Stimulated activated memory B cell treated with anti-CD40 and anti-IgM and Interleukin-4, amounts not matched to agents 10 μg/mL and 1 μg/mL and 100 μg/mL, for 72 hours (primary cell): Measurements from ENCODE around the gene JAK1.
"Not testable (repeated sequence)": the region's sequence is repeated elsewhere in the genome, so short reads cannot be mapped to it uniquely, and the experiment has no call there.

Experiments
- ATAC-seq: fragments of 150-1000 bp; cut with Tn5 transposase; 2 replicates; pipeline ENCODE4 v1.10.0; 2021
- H3K27ac Mint-ChIP-seq: one replicate; pipeline ENCODE4 v1.8.0; 2022; ENCODE audit warnings: mild to moderate bottlenecking, mixed read lengths
- H3K27me3 Mint-ChIP-seq: one replicate; pipeline ENCODE4 v1.8.0; 2022; ENCODE audit warnings: mixed read lengths
- H3K36me3 Mint-ChIP-seq: one replicate; pipeline ENCODE4 v1.8.0; 2022; ENCODE audit warnings: mixed read lengths
- H3K4me1 Mint-ChIP-seq: one replicate; pipeline ENCODE4 v1.8.0; 2022; ENCODE audit warnings: mixed read lengths
- H3K4me3 Mint-ChIP-seq: one replicate; pipeline ENCODE4 v1.8.0; 2022; ENCODE audit warnings: mild to moderate bottlenecking, moderate library complexity, mixed read lengths
- H3K9me3 Mint-ChIP-seq: one replicate; pipeline ENCODE4 v1.8.0; 2022; ENCODE audit warnings: mixed read lengths

Gene JAK1

DNA sequence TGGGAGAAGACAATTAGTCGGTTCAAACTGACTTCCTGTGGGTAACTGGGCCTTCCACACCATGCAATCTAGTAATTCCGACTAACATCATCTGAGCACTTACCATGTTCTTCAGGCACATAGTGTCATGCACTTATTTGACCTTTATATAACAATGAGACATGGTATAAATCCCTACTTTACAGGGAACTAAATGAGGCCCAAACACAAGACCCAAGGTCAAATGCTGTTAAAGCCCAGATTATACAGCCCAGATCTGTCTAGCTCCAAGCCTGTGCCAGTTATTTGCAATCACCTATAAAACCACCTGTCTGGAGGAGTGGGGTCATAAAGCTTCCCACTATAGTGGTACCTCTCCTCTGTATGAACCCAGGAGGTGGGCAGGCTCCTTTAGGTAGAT is 40.8 kb downstream of the JAK1 start:
- Mint-ChIP-seq H3K36me3 (peaks cover 21% of the 10 kb centered on the region), H3K9me3 (no peaks in the 10 kb centered on the region), H3K4me3 (no peak overlapping the region), H3K4me1 (peaks cover 93% of the 10 kb centered on the region), H3K27ac (no peak overlapping the region), H3K27me3 (no peaks in the 10 kb centered on the region)
- ATAC-seq, result no peak

DNA sequence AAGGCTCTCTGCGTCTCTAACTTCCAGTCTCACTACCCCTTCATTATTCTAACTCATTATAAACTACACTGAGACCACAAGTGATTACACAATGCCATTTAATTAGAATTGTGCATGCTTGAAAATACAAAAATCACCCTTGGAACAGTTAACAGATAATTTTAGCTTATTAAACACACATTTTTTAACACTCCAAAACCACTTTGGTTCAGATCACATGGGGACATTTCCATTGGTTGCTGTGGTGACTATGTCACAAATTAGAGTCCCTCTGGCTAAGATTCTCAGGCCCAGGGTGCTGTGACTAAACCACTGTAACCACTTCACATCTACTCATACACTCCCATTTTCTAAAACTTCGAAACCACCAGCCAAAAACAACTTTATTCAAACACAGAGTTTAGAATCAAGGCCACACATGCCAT is 43.0 kb downstream of the JAK1 start:
- Mint-ChIP-seq H3K4me1 (peaks cover 95% of the 10 kb centered on the region), H3K36me3 (peaks cover 20% of the 10 kb centered on the region), H3K9me3 (no peaks in the 10 kb centered on the region), H3K4me3 (no peak overlapping the region), H3K27me3 (no peaks in the 10 kb centered on the region), H3K27ac (peak overlapping the region; percentile 18)
- ATAC-seq, result no peak

DNA sequence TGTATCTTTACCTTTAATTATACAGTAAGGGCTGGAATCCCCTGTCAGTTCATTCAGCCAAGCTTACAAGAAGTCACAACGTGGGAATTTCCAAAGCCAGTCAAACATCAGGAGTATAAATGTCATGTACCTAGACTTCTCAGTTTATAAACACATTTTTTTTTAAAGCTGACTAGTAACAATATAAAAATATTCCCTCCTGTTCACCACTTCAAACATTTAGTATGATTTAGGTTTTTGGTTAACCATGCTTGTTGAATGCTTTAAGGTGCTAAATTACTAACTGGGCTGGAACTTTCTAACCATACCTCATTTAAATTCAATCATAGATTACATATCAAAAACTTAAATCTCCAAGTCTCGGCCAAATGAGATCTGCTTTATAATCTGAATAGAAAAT is 44.0 kb downstream of the JAK1 start:
- Mint-ChIP-seq H3K9me3 (no peaks in the 10 kb centered on the region), H3K27ac (peak overlapping the region; percentile 18), H3K27me3 (no peaks in the 10 kb centered on the region), H3K4me3 (peak overlapping the region; percentile 12), H3K4me1 (peaks cover 95% of the 10 kb centered on the region), H3K36me3 (peaks cover 20% of the 10 kb centered on the region)
- ATAC-seq, result peak; percentile 36

DNA sequence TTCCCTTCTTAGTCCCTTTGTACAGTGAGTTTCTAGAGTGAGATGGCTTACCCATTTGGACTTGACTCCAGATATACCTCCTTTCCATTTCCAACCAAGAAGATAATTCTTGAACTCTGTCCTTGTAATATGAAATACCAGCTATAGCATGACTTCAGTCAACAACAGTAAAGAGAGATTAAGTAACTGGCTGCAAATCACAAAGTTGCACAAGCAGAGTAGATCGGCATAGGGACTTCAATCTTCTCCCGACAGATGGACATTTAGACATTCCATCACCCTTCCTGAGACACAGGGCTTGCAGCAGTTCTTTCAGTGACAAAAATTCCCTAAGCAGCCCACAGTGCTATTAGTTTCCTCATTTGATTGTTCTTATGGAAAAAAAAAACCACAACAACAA is 44.6 kb downstream of the JAK1 start:
- no peak for ATAC-seq
- H3K27ac Mint-ChIP-seq, result peak overlapping the region; percentile 18

DNA sequence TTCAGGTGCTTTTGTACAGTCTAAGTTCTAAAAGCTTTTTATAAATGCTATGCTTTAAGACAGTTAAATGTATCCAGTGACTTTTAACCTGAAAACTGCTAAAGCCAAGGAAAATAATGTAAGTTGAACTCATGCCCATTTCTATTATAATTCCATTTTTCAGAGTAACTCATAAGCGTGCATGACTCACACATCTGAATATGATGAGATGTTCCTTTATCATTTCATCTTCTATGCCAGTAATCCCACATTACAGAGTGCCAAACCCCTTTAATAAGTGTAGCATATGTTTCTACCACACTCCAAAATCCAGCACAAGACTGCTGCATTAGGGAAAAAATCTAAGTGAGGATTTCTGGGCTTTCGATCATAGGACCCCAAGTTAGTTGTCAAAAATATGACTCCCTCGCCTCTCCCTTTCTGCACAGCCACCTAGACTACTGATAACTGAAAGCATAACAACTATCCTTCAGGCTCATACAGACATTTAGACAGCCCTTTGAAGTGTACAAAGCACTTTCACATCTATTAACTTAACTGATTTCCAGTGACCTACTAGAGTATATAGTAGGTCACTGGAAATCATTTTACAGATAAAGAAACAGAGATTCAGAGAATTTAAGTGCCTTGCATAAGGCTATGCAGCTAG is 45.3 kb downstream of the JAK1 start:
- Mint-ChIP-seq H3K9me3 (no peaks in the 10 kb centered on the region), H3K4me1 (peaks cover 95% of the 10 kb centered on the region), H3K4me3 (no peak overlapping the region), H3K27ac (peak overlapping the region; percentile 18), H3K27me3 (no peaks in the 10 kb centered on the region), H3K36me3 (peaks cover 9% of the 10 kb centered on the region)
- ATAC-seq, result no peak

More for the DNA sequence above, 44.6 kb downstream of the JAK1 start:
- no peaks in the 10 kb centered on the region for H3K27me3 Mint-ChIP-seq
- peaks cover 15% of the 10 kb centered on the region for H3K36me3 Mint-ChIP-seq
- H3K9me3 Mint-ChIP-seq, result no peaks in the 10 kb centered on the region
- peaks cover 95% of the 10 kb centered on the region for H3K4me1 Mint-ChIP-seq
- H3K4me3 Mint-ChIP-seq, result no peak overlapping the region

DNA sequence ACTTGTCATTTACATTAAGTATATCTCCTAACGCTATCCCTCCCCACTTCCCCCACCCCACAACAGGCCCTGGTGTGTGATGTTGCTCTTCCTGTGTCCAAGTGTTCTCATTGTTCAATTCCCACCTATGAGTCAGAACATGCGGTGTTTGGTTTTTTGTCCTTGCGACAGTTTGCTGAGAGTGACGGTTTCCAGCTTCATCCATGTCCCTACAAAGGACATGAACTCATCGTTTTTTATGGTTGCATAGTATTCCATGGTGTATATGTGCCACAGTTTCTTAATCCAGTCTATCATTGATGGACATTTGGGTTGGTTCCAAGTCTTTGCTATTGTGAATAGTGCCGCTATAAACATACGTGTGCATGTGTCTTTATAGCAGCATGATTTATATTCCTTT is 47.2 kb downstream of the JAK1 start:
- H3K27me3 Mint-ChIP-seq, H3K27ac Mint-ChIP-seq, H3K9me3 Mint-ChIP-seq, H3K4me3 Mint-ChIP-seq, H3K36me3 Mint-ChIP-seq, ATAC-seq: not testable (repeated sequence)
- peaks cover 91% of the 10 kb centered on the region for H3K4me1 Mint-ChIP-seq

DNA sequence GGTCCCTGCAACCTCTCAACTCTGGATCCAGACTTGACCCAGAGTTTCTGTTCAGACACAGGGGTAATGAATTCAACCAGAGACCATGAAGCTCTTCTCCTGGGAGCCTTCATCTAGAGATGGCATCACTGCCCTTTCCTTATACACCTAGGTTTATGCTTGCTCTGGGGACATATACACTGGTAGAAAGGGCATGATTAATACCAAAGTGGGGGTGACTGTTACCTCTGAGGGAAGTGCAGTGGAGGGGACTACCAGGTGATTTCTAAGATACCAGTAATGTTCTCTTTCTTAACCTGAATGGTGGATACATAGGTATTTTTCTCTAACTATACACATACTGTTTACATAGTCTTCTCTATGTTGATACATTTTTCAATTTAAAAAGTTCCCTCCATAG is 48.4 kb downstream of the JAK1 start:
- peak overlapping the region; percentile 72 for H3K27ac Mint-ChIP-seq
- no peak overlapping the region for H3K4me3 Mint-ChIP-seq
- no peaks in the 10 kb centered on the region for H3K27me3 Mint-ChIP-seq
- ATAC-seq, result peak; percentile 70
- H3K36me3 Mint-ChIP-seq, result peaks cover 14% of the 10 kb centered on the region
- H3K4me1 Mint-ChIP-seq, result peaks cover 91% of the 10 kb centered on the region
- H3K9me3 Mint-ChIP-seq, result peaks cover 5% of the 10 kb centered on the region

DNA sequence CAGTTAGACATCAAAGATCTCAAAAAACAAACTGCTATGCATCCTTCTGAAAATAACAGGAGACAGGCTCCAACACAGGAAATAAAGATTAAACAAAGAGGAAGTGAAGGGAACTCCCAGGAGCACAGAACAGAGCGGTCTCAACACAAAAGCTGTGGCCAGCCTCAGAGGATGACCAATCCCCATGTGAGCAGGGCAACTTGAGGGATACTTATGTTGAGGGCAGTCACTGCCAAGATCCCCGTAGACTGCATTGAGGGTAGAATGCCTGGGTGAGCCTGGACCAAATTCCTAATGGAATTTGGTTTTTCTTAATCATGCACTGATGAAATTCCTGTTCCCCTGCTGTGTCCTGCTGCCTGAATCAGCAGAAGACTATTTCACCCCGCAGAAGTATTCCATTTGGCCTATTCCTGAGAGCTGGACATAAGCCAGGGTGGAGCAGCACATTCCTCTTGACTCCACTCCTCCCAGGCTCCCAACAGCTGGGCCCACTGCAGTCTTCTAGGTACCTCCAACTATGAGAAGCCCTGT is 49.0 kb downstream of the JAK1 start:
- Mint-ChIP-seq H3K9me3 (peaks cover 5% of the 10 kb centered on the region), H3K27me3 (no peaks in the 10 kb centered on the region), H3K4me3 (peak overlapping the region; percentile 19), H3K36me3 (peaks cover 14% of the 10 kb centered on the region), H3K4me1 (peaks cover 91% of the 10 kb centered on the region), H3K27ac (peak overlapping the region; percentile 72)
- ATAC-seq, result no peak

DNA sequence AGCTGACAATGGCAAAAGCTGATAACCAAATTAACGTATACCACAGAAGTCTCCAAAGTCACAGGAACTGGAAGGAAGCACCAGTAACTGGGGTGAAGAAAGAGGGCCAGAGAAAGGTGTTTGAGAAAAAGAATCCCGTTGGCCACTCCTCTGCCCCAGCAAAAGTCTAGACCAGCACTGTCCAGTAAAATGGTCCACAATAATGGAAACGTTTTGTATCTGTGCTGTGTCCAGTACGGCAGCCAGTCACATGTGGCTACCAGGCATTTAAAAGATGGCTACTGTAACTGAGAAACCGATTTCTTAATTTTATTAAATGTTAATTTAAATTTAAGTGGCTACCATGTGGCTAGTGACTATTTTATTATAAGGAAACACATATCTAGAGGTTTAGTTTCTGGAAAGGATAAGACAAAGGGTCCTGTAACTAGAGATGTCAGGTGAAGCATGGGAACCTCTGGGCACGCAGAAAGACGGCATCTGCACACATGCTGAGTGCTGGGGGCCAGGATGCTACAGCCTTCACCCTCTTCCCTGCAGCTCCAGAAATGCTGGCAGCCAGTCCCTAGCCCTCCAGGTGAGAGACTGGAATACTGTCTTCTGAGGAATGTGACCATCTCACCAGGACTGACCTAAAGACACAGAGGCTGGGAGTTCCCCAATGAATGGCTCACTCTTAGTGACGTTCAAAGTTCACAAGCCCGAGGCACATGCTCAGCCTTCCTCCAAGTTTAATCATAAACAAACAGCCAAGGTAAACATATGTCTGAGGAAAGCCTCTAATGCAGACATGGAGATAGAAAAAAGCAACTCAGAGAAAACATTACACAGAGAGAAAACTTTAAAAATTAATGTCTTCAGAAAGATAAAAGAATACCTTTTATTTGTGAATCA is 50.7 kb downstream of the JAK1 start:
- Mint-ChIP-seq H3K4me3 (no peak overlapping the region), H3K36me3 (peaks cover 14% of the 10 kb centered on the region), H3K4me1 (peaks cover 92% of the 10 kb centered on the region), H3K27ac (peak overlapping the region; percentile 72), H3K27me3 (no peaks in the 10 kb centered on the region), H3K9me3 (peaks cover 5% of the 10 kb centered on the region)
- no peak for ATAC-seq

DNA sequence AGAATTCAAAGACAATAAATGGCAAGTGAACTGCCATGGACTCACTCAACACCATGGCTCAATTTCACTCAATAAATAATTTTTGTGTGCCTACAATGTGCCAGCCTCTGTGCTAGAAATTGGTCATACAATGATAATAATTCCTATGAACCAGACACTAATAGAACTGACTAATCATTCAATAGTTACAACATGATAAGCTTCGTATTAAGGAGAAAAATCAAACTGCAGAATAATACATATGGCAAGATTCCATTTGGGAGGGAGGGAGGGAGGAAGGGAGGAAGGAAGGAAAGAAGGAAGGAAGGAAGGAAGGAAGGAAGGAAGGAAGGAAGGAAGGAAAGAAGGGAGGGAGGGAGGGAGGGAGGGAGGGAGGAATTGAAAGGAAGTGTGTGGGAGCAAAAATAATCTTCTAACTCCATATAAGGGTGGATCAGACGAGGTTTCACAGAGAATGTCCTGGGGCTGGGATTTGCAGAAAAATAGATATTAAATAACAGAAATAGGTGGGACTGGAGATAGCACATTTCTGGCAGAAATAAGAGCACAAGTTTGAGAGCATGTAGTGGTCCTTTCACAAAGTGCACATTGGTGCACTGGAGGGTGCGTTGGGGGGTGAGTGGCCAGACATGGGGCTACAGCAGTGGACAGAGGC is 52.9 kb downstream of the JAK1 start:
- no peak for ATAC-seq
- Mint-ChIP-seq H3K27ac (peak overlapping the region; percentile 54), H3K4me1 (peaks cover 93% of the 10 kb centered on the region), H3K36me3 (peaks cover 5% of the 10 kb centered on the region), H3K27me3 (no peaks in the 10 kb centered on the region), H3K4me3 (no peak overlapping the region), H3K9me3 (peaks cover 5% of the 10 kb centered on the region)

DNA sequence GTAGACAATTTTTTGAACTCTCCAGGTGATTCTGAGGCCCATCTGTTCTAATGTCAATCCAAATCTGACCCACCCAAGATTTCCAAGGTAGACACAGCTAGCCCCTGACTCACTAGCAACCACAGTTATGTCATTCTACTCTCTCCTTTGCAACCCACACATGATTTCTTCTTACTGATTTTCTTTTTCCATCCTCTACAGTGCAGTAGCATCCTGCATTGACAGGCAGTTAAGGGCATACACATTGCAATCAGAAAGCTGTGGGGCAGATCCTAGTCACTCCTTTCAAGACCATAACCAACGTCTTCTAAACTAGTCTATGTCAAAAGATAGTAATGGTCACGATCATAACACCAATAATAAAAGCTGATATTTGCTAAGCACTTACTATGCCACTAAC is 54.2 kb downstream of the JAK1 start:
- H3K36me3 Mint-ChIP-seq, result peaks cover 5% of the 10 kb centered on the region
- H3K4me1 Mint-ChIP-seq, result peaks cover 93% of the 10 kb centered on the region
- peaks cover 5% of the 10 kb centered on the region for H3K9me3 Mint-ChIP-seq
- no peak overlapping the region for H3K4me3 Mint-ChIP-seq
- H3K27ac Mint-ChIP-seq, result no peak overlapping the region
- ATAC-seq, result no peak
- H3K27me3 Mint-ChIP-seq, result no peaks in the 10 kb centered on the region

DNA sequence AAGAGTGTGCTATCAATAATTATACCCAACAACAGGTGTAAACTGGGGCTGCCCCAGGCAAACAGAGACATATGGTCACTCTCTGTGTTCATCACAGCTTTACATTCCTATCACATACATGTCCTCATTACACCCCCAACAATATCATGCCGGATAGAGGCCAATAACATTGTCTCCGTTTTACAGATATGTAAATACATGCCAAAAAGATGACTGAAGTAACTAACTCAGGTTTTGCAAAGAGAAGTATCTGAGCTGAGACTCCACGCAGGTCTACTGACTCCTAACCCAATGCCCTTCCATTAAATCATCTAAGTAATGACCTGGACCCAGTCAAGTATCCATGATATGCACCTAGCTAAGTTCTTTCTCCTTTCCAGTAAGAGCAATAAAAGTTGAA is 55.0 kb downstream of the JAK1 start:
- Mint-ChIP-seq H3K4me1 (peaks cover 93% of the 10 kb centered on the region), H3K27me3 (no peaks in the 10 kb centered on the region), H3K27ac (no peak overlapping the region), H3K9me3 (peaks cover 5% of the 10 kb centered on the region), H3K4me3 (no peak overlapping the region), H3K36me3 (peaks cover 5% of the 10 kb centered on the region)
- ATAC-seq, result no peak

DNA sequence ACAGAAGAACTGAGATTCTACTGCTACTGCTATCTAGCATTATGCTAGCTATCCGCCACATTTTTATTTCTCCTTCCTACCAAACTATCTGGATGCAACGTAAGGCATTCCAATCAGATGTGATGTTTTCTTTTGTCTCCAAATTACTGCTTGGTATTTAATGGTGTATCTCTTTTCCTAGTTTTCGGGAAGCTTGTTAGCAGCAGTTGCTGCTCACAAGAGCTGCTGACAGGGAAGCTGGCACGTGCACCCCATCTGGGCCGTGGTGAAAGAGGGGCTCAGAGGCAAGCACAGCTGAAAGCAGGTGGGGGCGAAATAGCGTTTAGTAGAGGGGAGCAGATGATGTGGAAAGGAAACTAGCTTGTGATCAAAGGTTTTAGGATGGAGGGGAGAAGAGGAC is 57.3 kb downstream of the JAK1 start:
- H3K27ac Mint-ChIP-seq, result peak overlapping the region; percentile 78
- no peaks in the 10 kb centered on the region for H3K27me3 Mint-ChIP-seq
- H3K4me3 Mint-ChIP-seq, result no peak overlapping the region
- H3K36me3 Mint-ChIP-seq, result peaks cover 4% of the 10 kb centered on the region
- no peak for ATAC-seq
- H3K4me1 Mint-ChIP-seq, result peaks cover 93% of the 10 kb centered on the region
- H3K9me3 Mint-ChIP-seq, result peaks cover 4% of the 10 kb centered on the region

DNA sequence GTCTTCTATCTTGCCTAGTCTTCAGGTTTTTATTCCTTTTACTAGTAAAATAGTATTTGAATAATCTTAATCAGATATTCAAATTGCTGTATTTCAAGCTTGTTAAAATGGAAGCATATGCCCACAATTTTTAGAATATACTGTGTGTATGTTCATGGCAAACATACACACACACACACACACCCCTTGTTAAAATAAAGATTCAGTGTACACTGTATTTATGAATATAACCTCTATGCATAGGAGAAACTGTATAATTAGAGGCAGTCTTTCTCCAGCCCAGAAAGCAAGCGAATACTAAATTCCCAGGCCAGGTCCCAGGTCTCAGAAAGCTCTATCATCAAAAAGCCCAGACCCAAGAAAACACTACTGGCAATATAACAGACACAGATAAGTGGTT is 57.8 kb downstream of the JAK1 start:
- Mint-ChIP-seq H3K27me3 (no peaks in the 10 kb centered on the region), H3K4me1 (peaks cover 90% of the 10 kb centered on the region), H3K9me3 (no peaks in the 10 kb centered on the region), H3K4me3 (no peak overlapping the region), H3K36me3 (no peaks in the 10 kb centered on the region), H3K27ac (peak overlapping the region; percentile 78)
- ATAC-seq, result no peak

DNA sequence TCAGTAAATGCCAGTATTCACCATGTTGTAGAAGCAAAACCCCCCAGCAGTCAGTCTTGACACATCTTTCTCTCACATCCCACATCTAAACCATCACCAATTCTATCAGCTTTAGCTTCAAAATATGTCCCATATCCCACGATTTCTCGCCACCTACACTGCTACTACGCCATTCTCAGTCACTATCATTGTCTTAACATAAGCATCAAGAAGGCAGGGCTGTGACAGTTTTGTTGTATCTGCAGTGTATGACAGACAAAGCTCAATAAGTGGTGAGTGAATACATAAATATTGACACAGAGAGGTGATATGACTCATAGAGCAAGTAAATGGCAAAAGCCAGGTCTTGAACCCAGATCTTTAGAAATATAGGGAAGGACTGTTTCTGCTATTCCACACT is 59.9 kb downstream of the JAK1 start:
- no peak overlapping the region for H3K4me3 Mint-ChIP-seq
- H3K4me1 Mint-ChIP-seq, result peaks cover 90% of the 10 kb centered on the region
- H3K9me3 Mint-ChIP-seq, result no peaks in the 10 kb centered on the region
- no peaks in the 10 kb centered on the region for H3K27me3 Mint-ChIP-seq
- H3K36me3 Mint-ChIP-seq, result no peaks in the 10 kb centered on the region
- peak overlapping the region; percentile 7 for H3K27ac Mint-ChIP-seq
- ATAC-seq, result no peak
